ENCODE measurements around the gene CCL8.

CCL8 gene

GRCh38 chr17:34351096-34351495, 31.9 kb downstream of the CCL8 start:
- Histone ChIP-seq H3K9ac (ENCODE audit: low read depth, low read length, poor library complexity) (no peak overlapping the region), H3K14ac (ENCODE audit: low read length) (no peak overlapping the region), H3K4me2 (ENCODE audit: insufficient read depth, low read length, poor library complexity, severe bottlenecking) (no peak overlapping the region), H3K4me3 (ENCODE audit: low read length in 2 of 2) (no peak overlapping the region), H4K91ac (ENCODE audit: low read depth, low read length, poor library complexity) (no peak overlapping the region), H2AFZ (ENCODE audit: low read length) (no peak overlapping the region), H3K27ac (replicated peaks; ENCODE audit: low read length) (no peak overlapping the region), H3K27me3 (ENCODE audit: control insufficient read depth in 3 of 3, insufficient read depth in 3 of 3, low read depth in 1 of 3, low read length in 3 of 3) (no peaks in the 10 kb centered on the region), H2BK120ac (ENCODE audit: low read depth, low read length) (no peak overlapping the region), H3K23ac (ENCODE audit: low read depth, low read length, poor library complexity) (no peak overlapping the region), H3K36me3 (replicated peaks in 1 of 2; ENCODE audit: control insufficient read depth in 2 of 2, insufficient read depth in 2 of 2, low read length in 2 of 2) (no peaks in the 10 kb centered on the region), H2BK5ac (ENCODE audit: low read length) (no peak overlapping the region), H4K8ac (ENCODE audit: low read depth, low read length) (no peak overlapping the region), H3K9me3 (replicated peaks in 1 of 2; ENCODE audit: control insufficient read depth in 2 of 2, insufficient read depth in 1 of 2, low read depth in 1 of 2, low read length in 2 of 2) (no peaks in the 10 kb centered on the region), H3K4ac (ENCODE audit: low read length) (no peak overlapping the region), H2AK5ac (ENCODE audit: low read depth, low read length) (no peak overlapping the region), H3K79me1 (ENCODE audit: low read depth, low read length) (no peaks in the 10 kb centered on the region), H3K4me1 (ENCODE audit: control insufficient read depth in 2 of 2, insufficient read depth in 1 of 2, low read depth in 1 of 2, low read length in 2 of 2) (no peaks in the 10 kb centered on the region), H2BK15ac (ENCODE audit: low read length) (no peak overlapping the region), H2BK12ac (ENCODE audit: low read length) (no peak overlapping the region), H3K18ac (ENCODE audit: low read length) (no peak overlapping the region)
- WGBS, 2 donors (ENCODE audit: extremely low coverage in 2 of 2, insufficient read length in 2 of 2, insufficient replicate concordance in 1 of 2) = no CpG with 5 or more reads among the region's 1 CpG
- DNase-seq (ENCODE audit: low spot score) = no peak

DNA sequence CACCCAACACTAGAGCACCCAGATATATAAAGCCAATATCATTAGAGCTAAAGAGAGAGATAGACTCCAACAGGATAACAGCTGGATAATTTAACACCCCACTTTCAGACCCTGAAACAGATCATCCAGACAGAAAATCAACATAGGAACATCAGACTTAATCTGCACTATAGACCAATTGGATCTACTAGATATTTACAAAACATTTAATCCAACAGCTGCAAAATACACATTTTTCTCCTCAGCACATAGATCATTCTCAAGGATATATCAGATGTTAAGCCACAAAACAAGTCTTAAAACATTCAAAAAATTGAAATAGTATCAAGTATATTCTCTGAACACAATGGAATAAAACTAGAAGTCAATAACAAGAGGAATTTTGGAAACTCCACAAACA, 33.0 kb downstream of the CCL8 start:
- H3K9me3 ChIP-seq (replicated peaks in 1 of 2; ENCODE audit: control insufficient read depth in 2 of 2, insufficient read depth in 1 of 2, low read depth in 1 of 2, low read length in 2 of 2) = no peaks in the 10 kb centered on the region

GRCh38 chr17:34354637-34355036, 35.4 kb downstream of the CCL8 start:
- no peaks in the 10 kb centered on the region for H3K79me1 ChIP-seq (ENCODE audit: low read depth, low read length)
- H3K27me3 ChIP-seq (ENCODE audit: control insufficient read depth in 3 of 3, insufficient read depth in 3 of 3, low read depth in 1 of 3, low read length in 3 of 3) = no peaks in the 10 kb centered on the region
- H2BK12ac ChIP-seq (ENCODE audit: low read length) = no peak overlapping the region
- no peak overlapping the region for H3K14ac ChIP-seq (ENCODE audit: low read length)
- no peak overlapping the region for H2AK5ac ChIP-seq (ENCODE audit: low read depth, low read length)
- H3K9ac ChIP-seq (ENCODE audit: low read depth, low read length, poor library complexity) = no peak overlapping the region
- no peak overlapping the region for H3K4me3 ChIP-seq (ENCODE audit: low read length in 2 of 2)
- H3K36me3 ChIP-seq (replicated peaks in 1 of 2; ENCODE audit: control insufficient read depth in 2 of 2, insufficient read depth in 2 of 2, low read length in 2 of 2) = no peaks in the 10 kb centered on the region
- no peak overlapping the region for H2AFZ ChIP-seq (ENCODE audit: low read length)
- no peak overlapping the region for H2BK15ac ChIP-seq (ENCODE audit: low read length)
- DNase-seq (ENCODE audit: low spot score) = no peak
- H3K18ac ChIP-seq (ENCODE audit: low read length) = no peak overlapping the region
- H2BK5ac ChIP-seq (ENCODE audit: low read length) = no peak overlapping the region
- no peak overlapping the region for H3K4me2 ChIP-seq (ENCODE audit: insufficient read depth, low read length, poor library complexity, severe bottlenecking)
- H4K91ac ChIP-seq (ENCODE audit: low read depth, low read length, poor library complexity) = no peak overlapping the region
- no peak overlapping the region for H2BK120ac ChIP-seq (ENCODE audit: low read depth, low read length)
- H3K4me1 ChIP-seq (ENCODE audit: control insufficient read depth in 2 of 2, insufficient read depth in 1 of 2, low read depth in 1 of 2, low read length in 2 of 2) = no peaks in the 10 kb centered on the region
- no peak overlapping the region for H3K23ac ChIP-seq (ENCODE audit: low read depth, low read length, poor library complexity)
- H3K9me3 ChIP-seq (replicated peaks in 1 of 2; ENCODE audit: control insufficient read depth in 2 of 2, insufficient read depth in 1 of 2, low read depth in 1 of 2, low read length in 2 of 2) = no peaks in the 10 kb centered on the region
- H4K8ac ChIP-seq (ENCODE audit: low read depth, low read length) = no peak overlapping the region
- H3K27ac ChIP-seq (replicated peaks; ENCODE audit: low read length) = no peak overlapping the region
- H3K4ac ChIP-seq (ENCODE audit: low read length) = no peak overlapping the region

More for the DNA sequence above, 33.0 kb downstream of the CCL8 start:
- no peaks in the 10 kb centered on the region for H3K36me3 ChIP-seq (replicated peaks in 1 of 2; ENCODE audit: control insufficient read depth in 2 of 2, insufficient read depth in 2 of 2, low read length in 2 of 2)
- no peak overlapping the region for H3K14ac ChIP-seq (ENCODE audit: low read length)
- no peak overlapping the region for H2AK5ac ChIP-seq (ENCODE audit: low read depth, low read length)
- no peak overlapping the region for H3K4ac ChIP-seq (ENCODE audit: low read length)
- H3K9ac ChIP-seq (ENCODE audit: low read depth, low read length, poor library complexity) = no peak overlapping the region
- no peak overlapping the region for H4K8ac ChIP-seq (ENCODE audit: low read depth, low read length)
- no peak overlapping the region for H3K23ac ChIP-seq (ENCODE audit: low read depth, low read length, poor library complexity)
- H3K18ac ChIP-seq (ENCODE audit: low read length) = no peak overlapping the region
- H4K91ac ChIP-seq (ENCODE audit: low read depth, low read length, poor library complexity) = no peak overlapping the region
- no peak overlapping the region for H3K4me3 ChIP-seq (ENCODE audit: low read length in 2 of 2)
- H3K4me1 ChIP-seq (ENCODE audit: control insufficient read depth in 2 of 2, insufficient read depth in 1 of 2, low read depth in 1 of 2, low read length in 2 of 2) = no peaks in the 10 kb centered on the region
- H3K79me1 ChIP-seq (ENCODE audit: low read depth, low read length) = no peaks in the 10 kb centered on the region
- no peak overlapping the region for H2BK12ac ChIP-seq (ENCODE audit: low read length)
- no peaks in the 10 kb centered on the region for H3K27me3 ChIP-seq (ENCODE audit: control insufficient read depth in 3 of 3, insufficient read depth in 3 of 3, low read depth in 1 of 3, low read length in 3 of 3)
- H3K4me2 ChIP-seq (ENCODE audit: insufficient read depth, low read length, poor library complexity, severe bottlenecking) = no peak overlapping the region
- H2BK120ac ChIP-seq (ENCODE audit: low read depth, low read length) = no peak overlapping the region
- no peak for DNase-seq (ENCODE audit: low spot score)
- H2BK15ac ChIP-seq (ENCODE audit: low read length) = no peak overlapping the region
- H3K27ac ChIP-seq (replicated peaks; ENCODE audit: low read length) = no peak overlapping the region
- H2AFZ ChIP-seq (ENCODE audit: low read length) = no peak overlapping the region
- no peak overlapping the region for H2BK5ac ChIP-seq (ENCODE audit: low read length)

- Histone ChIP-seq H3K36me3 (replicated peaks in 1 of 2; ENCODE audit: control insufficient read depth in 2 of 2, insufficient read depth in 2 of 2, low read length in 2 of 2) (no peaks in the 10 kb centered on the region), H3K14ac (ENCODE audit: low read length) (no peak within 1 kb of the TSS), H4K91ac (ENCODE audit: low read depth, low read length, poor library complexity) (no peak within 1 kb of the TSS), H2BK12ac (ENCODE audit: low read length) (no peak within 1 kb of the TSS), H3K9ac (ENCODE audit: low read depth, low read length, poor library complexity) (no peak within 1 kb of the TSS), H3K9me3 (replicated peaks in 1 of 2; ENCODE audit: control insufficient read depth in 2 of 2, insufficient read depth in 1 of 2, low read depth in 1 of 2, low read length in 2 of 2) (no peaks in the 10 kb centered on the region), H3K27ac (replicated peaks; ENCODE audit: low read length) (no peak within 1 kb of the TSS), H3K4ac (ENCODE audit: low read length) (no peak within 1 kb of the TSS), H2BK120ac (ENCODE audit: low read depth, low read length) (no peak within 1 kb of the TSS), H3K4me3 (ENCODE audit: low read length in 2 of 2) (no peak within 1 kb of the TSS), H3K23ac (ENCODE audit: low read depth, low read length, poor library complexity) (no peak within 1 kb of the TSS), H2AFZ (ENCODE audit: low read length) (no peak within 1 kb of the TSS), H4K8ac (ENCODE audit: low read depth, low read length) (no peak within 1 kb of the TSS), H3K4me2 (ENCODE audit: insufficient read depth, low read length, poor library complexity, severe bottlenecking) (no peak within 1 kb of the TSS), H3K4me1 (ENCODE audit: control insufficient read depth in 2 of 2, insufficient read depth in 1 of 2, low read depth in 1 of 2, low read length in 2 of 2) (no peaks in the 10 kb centered on the region), H2BK15ac (ENCODE audit: low read length) (no peak within 1 kb of the TSS), H2AK5ac (ENCODE audit: low read depth, low read length) (no peak within 1 kb of the TSS), H2BK5ac (ENCODE audit: low read length) (no peak within 1 kb of the TSS), H3K18ac (ENCODE audit: low read length) (no peak within 1 kb of the TSS), H3K27me3 (ENCODE audit: control insufficient read depth in 3 of 3, insufficient read depth in 3 of 3, low read depth in 1 of 3, low read length in 3 of 3) (no peaks in the 10 kb centered on the region), H3K79me1 (ENCODE audit: low read depth, low read length) (no peaks in the 10 kb centered on the region)
- WGBS, 2 donors (ENCODE audit: extremely low coverage in 2 of 2, insufficient read length in 2 of 2, insufficient replicate concordance in 1 of 2) = no CpG with 5 or more reads among the region's 5 CpGs
- DNase-seq (ENCODE audit: low spot score) = no peak
Measured at GRCh38 chr17:34356194-34356593, 37.0 kb downstream of the CCL8 start, which contains the start of gene CCL13. CCL13 (plus strand) TSS chr17:34356480; CDS start chr17:34356527, 47 bp downstream.
